Right lobe of liver (tissue), 6 donors: ENCODE data around the gene CNTNAP1. TPM values are rescaled to one million over a fixed set of nuclear protein-coding genes. Genes with fewer than 3 reads are reported as not detected.
A peak's percentile ranks its signal among the peaks of the same experiment; 100 is the strongest.

ENCODE experiments used
- ATAC-seq, 4 donors: fragments of 200-7000 bp; cut with Tn5 transposase; one replicate each; pipeline ENCODE4 v1.9.1; 2020; ENCODE audit warnings: mild to moderate bottlenecking in 4 of 4, moderate library complexity in 4 of 4
- DNase-seq, 3 donors: peaks; one replicate each; pipeline ENCODE4 v3.0.0-alpha.2; 2020
- H3K27ac ChIP-seq, 3 donors: fragments of 200-600 bp; one replicate each; pipeline ENCODE4 v1.8.0; 2022
- H3K27me3 ChIP-seq, 2 donors: fragments of 200-600 bp; one replicate each; pipeline ENCODE4 v1.8.0; 2022
- H3K36me3 ChIP-seq, 4 donors: fragments of 200-600 bp; sonication (generic) in 1 of 4; one replicate each; pipeline versions ENCODE4 v1.5.1 to v1.8.0; 2017 to 2022; ENCODE audit warnings: control low read depth in 1 of 4
- H3K4me1 ChIP-seq, 4 donors: fragments of 200-600 bp; sonication (generic) in 1 of 4; one replicate each; pipeline versions ENCODE4 v1.5.1 to v1.8.0; 2017 to 2022; ENCODE audit warnings: control low read depth in 1 of 4
- H3K4me3 ChIP-seq, 3 donors: fragments of 200-600 bp; one replicate each; pipeline ENCODE4 v1.8.0; 2022
- H3K9me3 ChIP-seq, 4 donors: fragments of 200-600 bp; sonication (generic) in 1 of 4; one replicate each; pipeline versions ENCODE4 v1.5.1 to v1.8.0; 2017 to 2022; ENCODE audit warnings: control low read depth in 1 of 4
- CTCF ChIP-seq, 4 donors: fragments of 200-600 bp in 3 of 4; fragments of 450-650 bp in 1 of 4; IDR thresholded peaks; one replicate each; pipeline versions ENCODE4 v1.5.1 to v1.8.0; 2016 to 2022; ENCODE audit warnings: antibody characterized with exemption in 4 of 4, mild to moderate bottlenecking in 2 of 4
- POLR2A ChIP-seq: fragments of 450-650 bp; IDR thresholded peaks from one replicate; pipeline ENCODE4 v1.6.1; 2017; ENCODE audit warnings: antibody characterized with exemption, mild to moderate bottlenecking
- WGBS: methylation state at CpG from one replicate; pipeline ENCODE4 v1.1.6; 2018; ENCODE audit warnings: low coverage, low lambda C conversion rate; ENCODE audit not compliant: insufficient coverage; ENCODE audit errors: missing lambda C conversion rate; 5-methylcytosine and 5-hydroxymethylcytosine counted together
- intact Hi-C, 2 donors: fragments of 100-400 bp; cut with DNase I; formaldehyde crosslinking; loops; one replicate each; pipeline versions ENCODE4 v1.11.2 to v1.14.1; 2022
- total RNA-seq, 6 experiments: library from RNA; depleted of rRNA in 2 of 6; stranded (reverse); fragments of >200 nt in 2 of 6; fragmentation: NEBNext Ultra II Directional in 3 of 6; extraction: Animal tissue kit (Norgen Biotek cat#: 25700) in 3 of 6; gene quantifications; one replicate each; pipeline versions ENCODE4 v1.1.0 to v1.2.4, GENCODE V29; 2016 to 2023
- donor health status: DM: no; HTN: yes; CAD: no.
- donor health status: DM: no; HTN: no; CAD: no.
- donor health status: DM: no; HTN: no; CAD: no.
- donor health status: DM: no; HTN: yes; CAD: no.
- donor health status: DM: no; HTN: yes; CAD: no.

CNTNAP1 gene
- total RNA-seq, 6 experiments from 2014 or later: 0.42 to 1.8 (median 0.56) TPM

DNA sequence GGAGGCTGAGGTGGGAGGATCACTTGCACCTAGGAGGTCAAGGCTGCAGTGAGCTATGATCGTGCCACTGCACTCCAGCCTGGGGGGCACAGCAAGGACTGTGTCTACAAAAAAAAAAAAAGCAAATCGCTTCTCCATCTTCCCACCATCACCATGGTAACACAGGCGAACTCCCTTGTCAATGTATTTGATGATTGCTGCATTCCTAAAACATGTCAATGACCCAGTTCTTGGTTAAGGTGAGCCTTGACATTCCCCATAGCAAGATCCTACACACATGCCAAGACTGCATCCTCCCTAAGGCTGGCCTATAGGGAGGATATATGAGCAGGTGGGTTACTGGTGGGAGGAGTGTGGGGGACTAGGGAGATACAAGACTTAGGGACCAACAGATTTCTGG, 12.2 kb downstream of the CNTNAP1 start:
- DNase-seq: no peak
- H3K27me3 ChIP-seq: no peaks in the 10 kb centered on the region
- no peak overlapping the region for H3K27ac ChIP-seq
- H3K9me3 ChIP-seq: no peaks in the 10 kb centered on the region
- H3K4me1 ChIP-seq: no peaks in the 10 kb centered on the region
- no peak overlapping the region for H3K4me3 ChIP-seq
- 89% methylated on average over 3 of the region's 3 CpGs for WGBS
- TF ChIP-seq POLR2A: no peak
- no peak for TF ChIP-seq CTCF (IDR thresholded peaks at IDR 0.05)
- intact Hi-C loops: no loop called here
- ATAC-seq: no peak
- no peaks in the 10 kb centered on the region for H3K36me3 ChIP-seq

DNA sequence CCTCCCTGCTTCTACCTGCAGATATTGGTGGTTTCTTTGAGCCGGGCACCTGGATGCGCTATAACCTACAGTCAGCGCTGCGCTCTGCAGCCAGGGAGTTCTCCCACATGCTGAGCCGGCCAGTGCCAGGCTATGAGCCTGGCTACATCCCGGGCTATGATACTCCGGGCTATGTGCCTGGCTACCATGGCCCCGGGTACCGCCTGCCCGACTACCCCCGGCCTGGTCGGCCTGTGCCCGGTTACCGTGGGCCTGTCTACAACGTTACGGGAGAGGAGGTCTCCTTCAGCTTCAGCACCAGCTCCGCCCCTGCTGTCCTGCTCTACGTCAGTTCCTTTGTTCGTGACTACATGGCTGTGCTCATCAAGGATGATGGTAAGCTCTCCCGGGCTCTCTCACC, 13.2 kb downstream of the CNTNAP1 start:
- no peaks in the 10 kb centered on the region for H3K27me3 ChIP-seq
- no CpG with 5 or more reads among the region's 20 CpGs for WGBS
- H3K27ac ChIP-seq: no peak overlapping the region
- H3K4me1 ChIP-seq: no peaks in the 10 kb centered on the region
- intact Hi-C loops: no loop called here
- DNase-seq: no peak
- ATAC-seq: peak in 1 of 4 donors; percentile 7
- H3K36me3 ChIP-seq: peaks cover 0 to 2% (median 0%) of the 10 kb centered on the region in 4 donors
- no peak for TF ChIP-seq POLR2A
- no peak for TF ChIP-seq CTCF (IDR thresholded peaks at IDR 0.05)
- no peaks in the 10 kb centered on the region for H3K9me3 ChIP-seq
- no peak overlapping the region for H3K4me3 ChIP-seq

DNA sequence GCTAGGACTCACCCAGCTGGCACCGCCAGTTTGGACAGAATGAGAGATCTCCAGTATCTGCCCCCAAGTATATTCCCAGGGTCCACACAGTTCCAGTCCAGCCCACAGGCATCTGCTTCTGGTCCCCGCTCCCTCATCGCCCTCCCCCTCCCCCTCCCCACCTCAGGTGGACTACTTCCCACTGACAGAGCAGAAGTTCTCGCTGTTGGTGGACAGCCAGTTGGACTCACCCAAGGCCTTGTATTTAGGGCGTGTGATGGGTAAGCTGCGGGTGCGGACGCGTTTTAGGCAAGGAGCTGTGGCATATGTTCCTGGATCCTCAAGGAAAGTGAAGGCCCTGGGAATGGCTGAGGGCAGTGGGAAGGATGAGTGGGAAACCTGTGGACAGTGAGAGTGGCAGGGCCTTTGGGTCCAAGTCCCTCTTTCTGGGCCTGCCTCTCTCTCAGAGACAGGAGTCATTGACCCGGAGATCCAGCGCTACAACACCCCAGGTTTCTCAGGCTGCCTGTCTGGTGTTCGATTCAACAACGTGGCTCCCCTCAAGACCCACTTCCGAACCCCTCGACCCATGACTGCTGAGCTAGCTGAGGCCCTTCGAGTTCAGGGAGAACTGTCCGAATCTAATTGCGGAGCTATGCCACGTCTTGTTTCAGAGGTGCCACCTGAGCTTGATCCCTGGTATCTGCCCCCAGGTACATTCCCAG, 14.9 kb downstream of the CNTNAP1 start:
- Histone ChIP-seq H3K9me3 (no peaks in the 10 kb centered on the region), H3K27me3 (no peaks in the 10 kb centered on the region), H3K36me3 (peaks cover 0 to 11% (median under 1%) of the 10 kb centered on the region in 4 donors), H3K4me3 (no peak overlapping the region), H3K4me1 (no peaks in the 10 kb centered on the region), H3K27ac (no peak overlapping the region)
- DNase-seq (no peak), ATAC-seq (no peak)
- WGBS: 75% methylated on average over 1 of the region's 19 CpGs
- TF ChIP-seq CTCF (IDR thresholded peaks at IDR 0.05) (no peak), POLR2A (no peak)
- intact Hi-C loops: no loop called here

GRCh38 chr17:42698736-42699414, 16.5 kb downstream of the CNTNAP1 start:
- Histone ChIP-seq H3K4me3 (no peak overlapping the region), H3K27me3 (no peaks in the 10 kb centered on the region), H3K9me3 (no peaks in the 10 kb centered on the region), H3K4me1 (no peaks in the 10 kb centered on the region), H3K36me3 (peaks cover 0 to 25% (median 9%) of the 10 kb centered on the region in 4 donors), H3K27ac (no peak overlapping the region)
- intact Hi-C loops: no loop called here
- DNase-seq (no peak), ATAC-seq (peak in 2 of 4 donors; percentile 19 to 37)
- WGBS: no CpG with 5 or more reads among the region's 2 CpGs
- no peak for TF ChIP-seq POLR2A
- TF ChIP-seq CTCF (IDR thresholded peaks at IDR 0.05): no peak
